ENCODE results near the gene CD247.

Gene CD247

GRCh38 chr1:167463080-167463479, 55.2 kb downstream of the CD247 start:
- POLR2A ChIA-PET, result no interaction called here
- Histone ChIP-seq H3K36me3 (ENCODE audit: control insufficient read depth in 2 of 2, insufficient read depth in 1 of 2, low read length in 2 of 2) (no peaks in the 10 kb centered on the region), H3K4me1 (ENCODE audit: control insufficient read depth, insufficient read depth, low read length) (no peaks in the 10 kb centered on the region), H3K27ac (ENCODE audit: extremely low read depth, low read depth, low read length) (no peak overlapping the region), H3K4me3 (ENCODE audit: low read depth, low read length) (no peak overlapping the region), H3K9me3 (ENCODE audit: control insufficient read depth, insufficient read depth, low read depth, low read length) (no peaks in the 10 kb centered on the region)
- TF ChIP-seq ZIC2 (tag by site-specific recombination; IDR thresholded peaks at IDR 0.05) (no peak), ZNF792 (tag by site-specific recombination; IDR thresholded peaks at IDR 0.05) (no peak), ZNF561 (tag by site-specific recombination; IDR thresholded peaks at IDR 0.05; ENCODE audit: borderline replicate concordance) (no peak), ZNF335 (tag by site-specific recombination; conservative IDR thresholded peaks at IDR 0.05) (no peak), ZNF777 (tag by site-specific recombination; IDR thresholded peaks at IDR 0.05; ENCODE audit: borderline replicate concordance) (no peak), ATF2 (tag by site-specific recombination; IDR thresholded peaks at IDR 0.05; ENCODE audit: low read depth) (no peak), MYNN (tag by site-specific recombination; IDR thresholded peaks at IDR 0.05; ENCODE audit: borderline replicate concordance) (no peak), KLF10 (tag by site-specific recombination; IDR thresholded peaks at IDR 0.05) (no peak)
- CTCF ChIA-PET, result no interaction called here

- Histone ChIP-seq H3K9me3 (ENCODE audit: control insufficient read depth, insufficient read depth, low read depth, low read length) (no peaks in the 10 kb centered on the region), H3K27ac (ENCODE audit: extremely low read depth, low read depth, low read length) (no peak overlapping the region), H3K4me3 (ENCODE audit: low read depth, low read length) (no peak overlapping the region), H3K36me3 (ENCODE audit: control insufficient read depth in 2 of 2, insufficient read depth in 1 of 2, low read length in 2 of 2) (no peaks in the 10 kb centered on the region), H3K4me1 (ENCODE audit: control insufficient read depth, insufficient read depth, low read length) (no peaks in the 10 kb centered on the region)
- TF ChIP-seq ZIC2 (tag by site-specific recombination; IDR thresholded peaks at IDR 0.05), result peak; percentile 24; the same call in 1 of the 2 replicates
- TF ChIP-seq ZNF571 (tag by site-specific recombination; IDR thresholded peaks at IDR 0.05), result no peak
- peak; percentile 24; the same call in 1 of the 2 replicates for TF ChIP-seq ZNF335 (tag by site-specific recombination; conservative IDR thresholded peaks at IDR 0.05)
- POLR2A ChIA-PET, result no interaction called here
- CTCF ChIA-PET, result no interaction called here
Measured at GRCh38 chr1:167462341-167462740, 56.0 kb downstream of the CD247 start.

GRCh38 chr1:167460836-167461235, 57.5 kb downstream of the CD247 start:
- H3K9me3 ChIP-seq (ENCODE audit: control insufficient read depth, insufficient read depth, low read depth, low read length), result no peaks in the 10 kb centered on the region
- POLR2A ChIA-PET, result no interaction called here
- H3K27ac ChIP-seq (ENCODE audit: extremely low read depth, low read depth, low read length), result no peak overlapping the region
- H3K36me3 ChIP-seq (ENCODE audit: control insufficient read depth in 2 of 2, insufficient read depth in 1 of 2, low read length in 2 of 2), result no peaks in the 10 kb centered on the region
- no peak overlapping the region for H3K4me3 ChIP-seq (ENCODE audit: low read depth, low read length)
- CTCF ChIA-PET, result no interaction called here
- TF ChIP-seq ZNF292 (tag by site-specific recombination; IDR thresholded peaks at IDR 0.05; ENCODE audit: borderline replicate concordance, low read depth), result no peak
- TF ChIP-seq EGR2 (tag by site-specific recombination; IDR thresholded peaks at IDR 0.05; ENCODE audit: low read depth), result peak; percentile 92
- peak; percentile 90 for TF ChIP-seq ZFHX2 (tag by site-specific recombination; conservative IDR thresholded peaks at IDR 0.05)
- TF ChIP-seq ZNF266 (tag by site-specific recombination; IDR thresholded peaks at IDR 0.05; ENCODE audit: low read depth), result no peak
- TF ChIP-seq ZNF549 (tag by site-specific recombination; IDR thresholded peaks at IDR 0.05), result no peak
- no peaks in the 10 kb centered on the region for H3K4me1 ChIP-seq (ENCODE audit: control insufficient read depth, insufficient read depth, low read length)

- ChIA-PET POLR2A (no interaction called here), CTCF (no interaction called here)
- H3K36me3 ChIP-seq (ENCODE audit: control insufficient read depth in 2 of 2, insufficient read depth in 1 of 2, low read length in 2 of 2), result no peaks in the 10 kb centered on the region
- H3K27ac ChIP-seq (ENCODE audit: extremely low read depth, low read depth, low read length), result no peak overlapping the region
- no peaks in the 10 kb centered on the region for H3K9me3 ChIP-seq (ENCODE audit: control insufficient read depth, insufficient read depth, low read depth, low read length)
- no peaks in the 10 kb centered on the region for H3K4me1 ChIP-seq (ENCODE audit: control insufficient read depth, insufficient read depth, low read length)
- no peak overlapping the region for H3K4me3 ChIP-seq (ENCODE audit: low read depth, low read length)
- no peak for TF ChIP-seq AEBP2 (tag by site-specific recombination; IDR thresholded peaks at IDR 0.05; ENCODE audit: borderline replicate concordance)
- TF ChIP-seq ZNF146 (tag by site-specific recombination; IDR thresholded peaks at IDR 0.05), result no peak
- no peak for TF ChIP-seq ZNF16 (tag by site-specific recombination; IDR thresholded peaks at IDR 0.05; ENCODE audit: low read depth)
- no peak for TF ChIP-seq ZNF639 (tag by site-specific recombination; IDR thresholded peaks at IDR 0.05)
- no peak for TF ChIP-seq ZNF768 (tag by site-specific recombination; IDR thresholded peaks at IDR 0.05)
- no peak for TF ChIP-seq ZNF558 (tag by site-specific recombination; IDR thresholded peaks at IDR 0.05)
- no peak for TF ChIP-seq ZNF580 (tag by site-specific recombination; IDR thresholded peaks at IDR 0.05)
- TF ChIP-seq SP2 (tag by site-specific recombination; IDR thresholded peaks at IDR 0.05), result no peak
Measured at GRCh38 chr1:167457936-167458584, 60.3 kb downstream of the CD247 start.
